ENCODE data around the gene DHRS13.
"Not testable (repeated sequence)": the region's sequence is repeated elsewhere in the genome, so short reads cannot be mapped to it uniquely, and the experiment has no call there.

The DHRS13 gene

DNA sequence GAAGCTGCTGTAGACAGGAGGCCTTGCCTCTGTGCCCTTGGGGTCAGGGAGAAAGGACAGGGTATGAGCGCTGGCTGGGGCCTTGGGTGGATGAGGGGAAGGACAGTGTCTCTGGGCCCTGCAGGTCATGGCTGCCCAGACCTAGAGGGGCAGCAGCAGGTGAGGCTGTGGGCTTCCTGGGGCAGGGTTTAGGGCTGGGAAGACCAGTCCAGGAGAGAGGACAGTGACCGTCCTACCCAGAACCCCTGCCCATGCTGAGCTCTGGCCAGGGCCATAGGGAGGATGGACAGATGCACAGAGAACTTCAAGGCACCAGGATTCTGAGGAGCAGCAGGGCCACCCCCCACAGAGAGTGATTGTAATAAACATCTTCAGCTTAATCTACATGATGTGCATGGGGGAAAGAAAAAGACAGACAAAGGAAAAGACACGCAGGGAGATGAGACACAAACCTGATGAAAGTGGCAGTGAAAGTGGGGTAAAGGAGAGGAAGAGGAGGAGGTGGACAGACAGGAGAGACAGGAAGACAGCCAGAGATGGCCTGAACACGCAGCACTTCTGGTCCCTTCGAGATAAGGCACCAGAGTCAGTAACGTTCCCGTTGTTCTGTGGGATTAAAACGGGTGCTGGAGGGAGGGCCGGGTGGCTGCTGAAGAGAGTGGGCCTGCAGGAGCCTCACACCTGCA is 22.9 kb downstream of the DHRS13 start:
- no peak for DNase-seq

DNA sequence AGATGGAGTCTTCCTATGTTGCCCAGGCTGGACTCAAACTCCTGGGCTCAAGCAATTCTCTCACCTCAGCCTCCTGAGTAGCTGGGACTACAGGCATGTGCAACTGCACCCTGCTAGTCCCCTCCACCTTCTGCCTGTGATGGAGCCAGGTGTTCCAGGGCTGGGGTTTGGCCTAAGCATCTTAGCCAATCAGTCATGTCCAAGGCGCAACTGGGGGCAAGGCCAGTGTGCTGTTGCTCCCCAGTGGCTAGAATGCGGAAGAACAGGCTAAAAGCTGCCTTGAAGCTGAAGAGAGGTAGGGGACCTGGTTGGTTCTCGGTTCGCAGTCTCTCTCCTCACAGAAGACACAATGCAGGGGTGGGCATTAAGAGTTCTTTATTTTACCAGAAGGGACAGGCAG is 23.9 kb downstream of the DHRS13 start:
- peak; percentile 51 for DNase-seq

DNA sequence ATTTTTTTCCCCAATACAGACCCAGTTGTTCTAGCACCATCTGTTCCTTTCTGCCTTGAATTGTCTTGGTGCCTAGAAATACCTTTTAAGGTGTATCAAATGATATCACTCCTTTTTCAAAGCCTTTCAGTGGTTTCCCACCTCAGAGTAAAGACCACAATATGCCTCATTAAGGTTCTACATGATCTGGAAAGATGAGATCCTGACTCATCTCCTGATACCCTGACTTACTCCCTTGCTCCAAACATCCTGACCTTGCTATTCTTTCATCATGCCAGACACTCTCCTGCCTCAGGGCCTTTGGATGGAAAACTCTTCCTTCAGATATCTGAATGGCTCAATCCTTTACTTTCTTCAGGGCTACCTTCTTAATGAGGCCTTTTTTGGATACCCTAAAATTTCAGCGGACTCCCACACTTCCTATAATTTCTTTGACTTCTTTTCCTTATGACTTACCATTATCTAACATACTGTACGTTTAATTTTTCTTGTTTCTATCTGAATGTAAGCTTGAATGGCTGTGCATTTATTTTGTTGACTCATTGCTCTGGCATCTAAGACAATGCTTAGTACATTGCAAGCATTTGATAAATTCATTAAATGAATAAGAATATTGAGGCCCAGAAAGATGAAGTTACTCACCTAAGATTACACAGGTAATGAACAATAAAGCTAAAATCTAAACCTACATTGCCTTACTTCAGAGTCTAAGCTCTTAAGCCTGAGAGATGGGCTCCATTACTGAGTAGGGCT is 24.5 kb downstream of the DHRS13 start:
- DNase-seq = peak; percentile 65

DNA sequence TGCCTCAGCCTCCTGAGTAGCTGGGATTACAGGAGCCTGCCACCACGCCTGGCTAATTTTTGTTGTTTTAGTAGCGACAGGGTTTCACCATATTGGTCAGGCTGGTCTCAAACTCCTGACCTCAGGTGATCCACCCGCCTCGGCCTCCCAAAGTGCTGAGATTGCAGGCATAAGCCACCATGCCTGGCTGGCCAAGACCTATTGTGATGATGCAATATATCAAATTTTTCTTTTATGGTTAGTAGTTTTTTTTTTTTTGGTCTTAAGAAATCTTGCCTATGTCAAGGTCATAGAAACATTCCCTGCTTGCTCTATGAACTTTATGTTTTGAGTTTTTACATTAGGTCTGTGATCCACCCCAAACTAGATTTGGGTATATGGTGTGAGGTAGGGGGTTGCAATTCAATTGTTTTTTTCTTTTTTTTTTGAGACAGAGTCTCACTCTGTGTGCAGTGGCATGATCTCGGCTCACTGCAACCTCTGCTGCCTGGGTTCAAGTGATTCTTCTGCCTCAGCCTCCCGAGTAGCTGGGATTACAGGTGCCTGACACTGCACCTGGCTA is 25.6 kb downstream of the DHRS13 start:
- not testable (repeated sequence) for DNase-seq

DNA sequence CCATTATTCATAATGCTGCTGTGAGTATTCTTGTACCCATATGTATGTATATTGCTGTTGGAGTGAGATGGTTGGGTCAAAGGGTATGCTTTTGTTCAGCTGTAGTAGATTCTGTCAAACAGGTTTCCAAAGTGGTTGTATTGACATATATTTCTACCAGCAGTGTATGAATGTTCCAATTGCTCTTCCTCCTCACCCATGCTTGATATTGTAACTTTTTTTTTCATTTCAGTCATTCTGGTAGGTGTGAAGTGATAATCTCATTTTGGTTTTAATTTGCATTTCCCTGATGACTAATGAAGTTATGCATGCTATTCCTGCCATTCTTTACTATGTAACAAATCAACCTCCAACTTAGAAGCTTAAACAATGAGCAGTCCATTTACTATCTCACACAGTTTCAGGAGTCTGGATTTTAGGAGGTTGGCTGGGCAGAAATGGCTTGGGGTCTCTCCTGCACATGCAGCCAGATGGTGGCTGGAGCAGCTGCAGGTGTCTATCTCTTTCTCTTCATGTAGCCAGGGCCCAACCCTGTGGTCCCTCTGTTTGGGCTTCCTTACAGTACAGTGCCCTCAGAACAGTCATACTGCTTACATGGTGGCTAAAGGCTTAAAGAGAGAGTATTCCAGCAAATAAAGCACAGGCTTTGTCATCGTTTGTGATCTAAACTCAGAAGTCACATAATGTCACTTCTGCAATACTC is 26.9 kb downstream of the DHRS13 start:
- DNase-seq = no peak

DNA sequence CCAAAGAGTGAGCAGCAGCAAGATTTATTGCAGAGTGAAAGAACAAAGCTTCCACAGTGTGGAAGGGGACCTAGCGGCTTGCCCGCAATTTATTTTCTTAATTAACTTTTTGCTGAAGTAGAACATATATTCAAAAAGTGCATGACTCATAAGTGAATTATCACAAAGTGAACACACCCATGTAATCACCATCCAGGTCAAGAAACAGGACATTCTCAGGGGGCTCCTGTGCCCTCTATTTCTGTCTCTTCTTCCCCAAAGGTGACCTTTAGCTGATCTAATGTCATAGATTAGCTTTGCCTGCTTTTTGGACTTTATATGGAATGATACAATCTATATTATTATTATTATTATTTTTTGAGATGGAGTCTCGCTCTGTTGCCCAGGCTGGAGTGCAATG is 28.1 kb downstream of the DHRS13 start:
- DNase-seq = no peak

DNA sequence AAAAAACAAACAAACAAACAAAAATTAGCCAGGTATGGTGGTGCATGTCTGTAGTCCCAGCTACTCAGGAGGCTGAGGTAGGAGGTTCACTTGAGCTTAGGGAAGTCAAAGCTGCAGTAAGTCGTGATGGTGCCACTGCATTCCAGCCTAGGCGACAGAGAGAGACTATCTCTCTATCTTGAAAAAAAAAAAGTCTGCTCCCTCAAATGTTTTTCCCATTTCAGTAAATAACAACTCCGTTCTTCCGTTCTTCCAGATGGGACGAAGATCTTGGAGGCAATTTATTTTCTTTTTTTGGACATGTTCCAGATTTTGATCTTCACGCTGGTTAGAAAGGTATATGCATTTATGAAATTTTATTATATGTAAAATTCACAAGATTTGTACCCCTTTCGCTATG is 29.0 kb downstream of the DHRS13 start:
- DNase-seq = no peak

DNA sequence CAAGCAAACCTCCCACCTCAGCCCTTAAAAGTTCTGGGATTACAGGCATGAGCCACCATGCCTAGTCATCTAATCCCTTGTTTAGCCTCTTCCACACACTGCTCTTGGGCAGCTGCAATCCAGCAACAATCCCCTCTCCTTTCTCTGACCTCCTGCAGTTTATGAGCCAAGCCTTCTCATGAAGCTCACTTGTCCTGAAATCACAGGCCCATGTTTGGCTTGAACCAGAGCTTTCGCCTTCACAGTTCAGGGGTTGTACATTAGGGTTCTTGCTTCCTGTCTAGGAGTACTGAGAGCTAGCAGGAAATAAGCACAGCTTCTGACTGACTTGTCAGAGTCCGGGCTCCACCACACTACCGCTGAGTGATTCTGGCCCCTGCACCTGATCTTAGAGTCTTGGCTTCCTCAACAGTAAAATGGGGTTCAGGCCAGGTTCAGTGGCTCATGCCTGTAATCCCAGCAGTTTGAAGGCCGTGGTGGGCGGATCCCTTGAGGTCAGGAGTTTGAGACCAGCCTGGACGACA is 31.8 kb downstream of the DHRS13 start:
- DNase-seq = no peak

DNA sequence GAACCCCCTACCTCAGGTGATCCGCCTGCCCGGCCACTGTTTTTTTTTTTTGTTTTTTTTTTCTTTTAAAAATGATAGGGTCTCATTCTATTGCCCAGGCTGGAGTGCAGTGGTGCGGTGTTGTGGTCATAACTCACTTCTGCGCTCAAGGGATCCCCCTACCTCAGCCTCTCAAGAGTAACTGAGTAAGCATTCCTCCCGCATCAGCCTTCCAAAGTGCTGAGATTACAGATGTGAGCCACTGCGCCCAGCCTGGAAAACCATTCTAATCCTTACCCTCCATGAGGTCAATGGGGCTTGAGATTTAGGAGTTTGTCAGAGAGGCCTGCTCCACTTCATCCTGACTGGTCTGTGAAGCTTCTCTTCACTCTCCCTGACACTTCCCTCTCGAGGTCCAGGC is 35.6 kb downstream of the DHRS13 start:
- no peak for DNase-seq

DNA sequence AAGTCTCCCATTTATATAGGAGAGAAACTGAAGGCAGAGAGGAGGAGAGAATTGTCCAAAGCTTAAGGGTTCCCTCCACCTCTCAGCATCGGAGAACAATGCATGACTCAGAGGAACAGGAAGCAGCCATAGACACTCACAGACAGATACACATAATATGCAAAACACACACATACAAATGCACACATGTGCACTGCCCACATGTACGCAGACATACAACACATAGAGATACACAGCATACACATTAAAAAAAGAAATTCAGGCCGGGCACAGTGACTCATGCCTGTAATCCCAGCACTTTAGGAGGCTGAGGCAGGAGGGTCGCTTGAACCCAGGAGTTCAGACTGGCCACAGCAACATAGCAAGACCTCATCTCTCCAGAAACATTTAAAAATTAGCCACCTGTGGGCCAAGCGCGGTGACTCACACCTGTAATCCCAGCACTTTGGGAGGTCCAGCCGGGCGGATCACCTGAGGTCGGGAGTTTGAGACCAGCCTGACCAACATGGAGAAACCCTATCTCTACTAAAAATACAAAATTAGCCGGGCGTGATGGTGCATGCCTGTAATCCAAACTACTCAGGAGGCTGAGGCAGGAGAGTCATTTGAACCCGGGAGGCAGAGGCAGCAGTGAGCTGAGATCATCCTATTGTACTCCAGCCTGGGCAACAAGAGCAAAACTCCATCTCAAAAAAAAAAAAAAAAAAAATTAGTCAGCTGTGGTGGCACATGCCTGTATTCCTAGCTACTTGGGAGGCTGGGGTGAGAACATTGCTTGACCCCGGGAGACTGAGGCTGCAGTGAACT is 36.7 kb downstream of the DHRS13 start:
- DNase-seq = no peak

DNA sequence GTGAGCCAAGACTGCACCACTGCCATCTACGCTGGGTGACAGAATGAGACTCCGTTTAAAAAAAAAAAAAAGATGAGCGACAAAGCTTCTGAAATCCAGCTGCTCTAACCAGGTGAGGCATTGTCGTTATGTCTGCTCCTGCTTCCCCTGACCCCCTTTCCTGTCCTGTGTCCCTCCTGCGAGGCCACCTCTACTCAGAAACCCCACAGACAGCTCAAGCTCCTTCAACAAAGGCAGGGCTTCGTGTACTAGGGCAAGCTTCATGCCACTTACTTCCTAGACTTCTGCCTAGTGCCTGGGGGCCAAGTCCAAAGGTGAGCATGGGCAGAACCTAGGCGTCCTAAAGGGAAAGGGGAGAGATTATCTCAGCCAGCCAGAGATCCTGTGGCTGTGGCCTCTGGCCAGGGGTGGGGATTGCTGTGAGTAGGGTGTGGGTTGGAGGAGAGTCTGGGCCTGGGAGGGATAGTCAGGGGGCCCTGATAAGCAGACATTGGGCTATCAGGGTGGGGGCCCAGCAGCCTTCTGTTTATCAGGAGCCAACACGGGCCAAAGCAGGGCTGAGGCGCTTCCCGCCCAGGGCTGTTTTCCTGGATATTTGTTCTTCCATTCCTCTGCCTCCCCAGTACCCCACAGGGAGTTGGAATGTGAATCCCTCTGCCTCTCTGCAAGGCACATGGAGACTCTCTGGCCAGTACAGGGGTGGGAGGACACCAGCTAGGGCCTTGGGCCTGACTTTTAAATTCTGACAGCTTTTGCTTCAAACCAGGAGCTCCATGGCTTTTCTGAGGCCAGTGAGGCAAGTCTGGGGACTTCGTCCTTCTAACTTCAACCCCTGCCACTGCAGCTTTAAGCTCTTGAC is 37.7 kb downstream of the DHRS13 start:
- DNase-seq = no peak

DNA sequence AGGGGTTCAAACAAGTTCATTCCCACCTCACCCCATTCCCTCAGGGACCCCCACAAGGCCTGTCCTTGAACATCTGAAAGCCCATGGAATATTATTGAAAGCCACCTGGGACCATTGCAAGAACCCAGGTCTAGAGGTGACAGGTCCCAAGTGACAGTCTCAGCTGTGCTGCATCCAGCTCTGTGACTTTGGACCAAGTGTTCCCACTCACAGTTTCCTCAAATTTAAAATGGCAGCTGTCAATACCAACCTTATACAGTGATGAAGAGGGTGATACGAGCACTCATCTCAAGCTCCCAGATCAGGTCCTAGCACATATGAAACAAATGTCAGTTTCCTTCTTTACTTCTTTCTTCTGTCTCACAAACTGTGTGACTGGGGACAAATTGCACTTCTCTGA is 38.9 kb downstream of the DHRS13 start:
- no peak for DNase-seq

DNA sequence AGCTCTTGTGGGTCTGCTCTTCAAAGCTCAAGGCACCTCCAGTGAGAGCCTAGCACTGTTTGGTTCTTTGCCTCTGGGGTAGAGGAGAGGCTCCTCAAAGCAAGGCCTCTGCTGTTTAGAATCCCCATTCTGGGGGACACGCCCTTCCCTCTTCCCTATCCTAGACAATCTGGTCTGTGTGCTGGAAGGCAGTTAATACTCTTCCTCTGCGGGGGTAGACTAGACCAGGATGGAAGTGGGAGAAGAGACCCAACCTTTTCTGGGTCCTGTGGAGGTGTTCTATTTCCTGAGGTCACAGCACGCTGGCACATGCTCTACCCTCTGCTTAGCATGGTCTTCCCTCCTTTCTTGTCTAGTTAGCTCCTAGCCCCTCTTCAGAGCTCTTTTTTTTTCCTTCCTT is 40.3 kb downstream of the DHRS13 start:
- no peak for DNase-seq

DNA sequence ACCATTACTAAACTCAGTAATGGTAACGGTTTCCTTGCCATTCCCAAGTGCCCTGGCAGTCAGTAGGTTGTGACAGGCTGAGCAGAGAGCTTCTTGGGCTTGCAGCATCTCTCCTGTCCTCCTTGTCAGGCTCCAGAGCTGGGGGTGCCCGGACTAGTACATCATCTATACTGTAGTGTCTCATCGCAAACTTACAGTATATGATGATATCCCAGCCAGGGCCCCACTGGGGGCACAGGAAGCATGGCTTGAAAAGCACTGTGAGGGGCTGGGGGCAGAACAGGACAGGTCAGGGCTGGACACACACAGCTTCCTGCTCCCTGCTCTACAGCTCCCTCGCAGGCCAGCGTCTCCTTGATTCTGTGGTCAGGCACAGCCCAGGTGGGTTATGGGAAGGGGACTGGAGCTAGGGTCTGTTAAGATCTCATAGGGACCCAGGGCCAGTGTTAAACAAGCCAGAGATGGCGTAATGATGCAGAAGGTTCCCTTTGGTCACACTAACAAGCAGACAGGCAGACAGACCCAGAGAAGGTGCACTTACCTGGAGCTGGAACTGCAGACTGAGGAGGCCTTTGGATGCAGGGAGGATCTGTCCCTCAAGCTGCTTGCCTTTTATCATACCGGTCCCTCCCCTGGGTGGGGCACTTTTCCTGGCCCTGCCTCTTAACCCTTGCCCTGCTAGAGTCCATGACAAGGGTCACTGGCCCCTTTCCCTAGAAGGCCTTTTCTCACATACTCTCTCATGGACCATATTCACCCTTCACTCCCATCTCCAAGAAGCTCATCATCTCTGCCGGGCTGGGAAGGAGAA is 41.3 kb downstream of the DHRS13 start:
- DNase-seq = no peak

DNA sequence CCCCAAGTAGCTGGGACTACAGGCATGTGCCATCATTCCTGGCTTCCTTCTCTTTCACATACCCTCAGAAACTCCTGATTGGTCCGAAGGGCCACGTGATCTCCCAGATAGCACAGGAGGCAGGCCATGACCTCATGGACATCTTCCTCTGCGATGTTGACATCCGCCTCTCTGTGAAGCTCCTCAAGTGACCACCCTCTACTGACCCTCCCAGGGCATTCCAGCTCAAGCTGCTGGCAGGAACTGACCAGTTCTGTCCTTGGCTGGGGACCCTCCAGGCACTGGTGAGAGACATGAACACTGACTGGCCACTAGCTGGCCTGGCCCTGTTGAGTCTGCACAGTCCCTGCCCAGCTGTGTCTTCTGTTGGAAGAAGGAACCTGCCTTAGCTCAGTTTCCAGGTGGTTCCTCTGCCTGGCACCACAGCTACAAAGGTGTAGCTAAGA is 42.5 kb downstream of the DHRS13 start:
- no peak for DNase-seq

DNA sequence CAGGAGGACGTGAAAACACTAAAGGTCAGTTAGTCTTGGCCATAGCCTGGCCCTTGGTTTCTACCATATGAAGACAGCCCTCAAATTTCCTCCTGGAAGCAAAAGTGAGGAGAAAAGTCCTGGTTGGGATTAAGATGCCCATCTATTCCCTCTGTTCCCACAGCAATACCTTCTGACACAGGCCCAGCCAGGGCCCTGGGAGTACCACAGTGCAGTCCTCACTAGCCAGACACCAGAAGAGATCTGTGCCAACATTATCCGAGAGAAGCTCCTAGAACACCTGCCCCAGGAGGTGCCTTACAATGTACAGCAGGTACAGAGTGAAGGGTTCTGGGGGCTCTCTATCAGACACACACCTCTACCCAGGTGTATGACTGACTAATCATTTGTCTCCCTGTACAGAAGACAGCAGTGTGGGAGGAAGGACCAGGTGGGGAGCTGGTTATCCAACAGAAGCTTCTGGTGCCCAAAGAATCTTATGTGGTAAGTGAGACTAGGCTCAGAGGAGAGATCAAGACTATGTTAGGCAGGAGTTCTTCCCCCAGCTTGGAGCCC is 44.0 kb downstream of the DHRS13 start:
- DNase-seq = no peak

DNA sequence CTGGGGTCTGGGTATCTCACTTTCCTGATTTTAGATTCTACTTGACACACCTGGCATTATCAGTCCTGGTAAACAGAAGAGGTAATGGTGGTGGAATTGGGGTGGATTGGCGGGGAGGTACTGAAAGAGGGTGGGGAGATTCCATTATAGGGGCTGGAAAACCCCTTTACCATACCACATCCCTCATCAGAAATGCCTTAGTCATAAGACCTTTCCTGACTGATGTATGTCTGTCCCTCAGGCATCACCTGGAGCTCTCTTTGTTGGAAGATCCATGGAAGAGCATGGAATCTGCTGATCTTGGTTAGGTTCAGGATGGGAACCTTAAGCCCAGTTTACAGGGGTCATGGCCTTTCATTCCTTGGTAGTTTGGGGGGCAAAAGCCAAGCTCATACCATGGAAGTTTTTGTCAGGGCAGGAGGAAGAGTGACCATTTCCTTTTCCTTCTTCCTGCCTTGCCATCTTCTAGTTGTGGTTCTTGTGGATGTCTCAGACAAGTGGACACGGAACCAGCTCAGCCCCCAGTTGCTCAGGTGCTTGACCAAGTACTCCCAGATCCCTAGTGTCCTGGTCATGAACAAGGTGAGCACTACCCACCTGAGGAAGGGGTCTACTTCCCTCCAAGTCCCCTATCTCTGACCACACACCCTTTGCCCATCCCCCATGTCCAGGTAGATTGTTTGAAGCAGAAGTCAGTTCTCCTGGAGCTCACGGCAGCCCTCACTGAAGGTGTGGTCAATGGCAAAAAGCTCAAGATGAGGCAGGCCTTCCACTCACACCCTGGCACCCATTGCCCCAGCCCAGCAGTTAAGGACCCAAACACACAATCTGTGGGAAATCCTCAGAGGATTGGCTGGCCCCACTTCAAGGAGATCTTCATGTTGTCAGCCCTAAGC is 44.7 kb downstream of the DHRS13 start:
- DNase-seq = no peak

DNA sequence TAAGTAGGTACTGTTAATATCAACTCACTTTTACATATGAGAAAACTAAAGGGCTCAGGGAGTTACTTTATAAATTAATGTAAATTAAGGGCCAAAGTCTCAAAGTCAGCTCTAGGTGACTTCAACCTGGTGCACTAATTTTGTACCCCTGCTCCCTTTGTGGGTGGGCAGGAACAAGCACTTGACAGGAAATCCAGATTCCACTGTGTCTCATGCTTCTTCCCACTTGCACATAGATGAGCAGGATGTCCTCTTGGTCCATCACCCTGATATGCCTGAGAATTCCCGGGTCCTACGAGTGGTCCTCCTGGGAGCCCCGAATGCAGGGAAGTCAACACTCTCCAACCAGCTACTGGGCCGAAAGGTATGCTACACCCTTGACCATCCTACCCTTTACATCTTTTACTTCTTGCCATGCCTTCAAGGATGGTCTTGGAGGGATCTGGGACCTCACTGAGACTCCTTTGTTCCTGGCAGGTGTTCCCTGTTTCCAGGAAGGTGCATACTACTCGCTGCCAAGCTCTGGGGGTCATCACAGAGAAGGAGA is 46.8 kb downstream of the DHRS13 start:
- DNase-seq = no peak

DNA sequence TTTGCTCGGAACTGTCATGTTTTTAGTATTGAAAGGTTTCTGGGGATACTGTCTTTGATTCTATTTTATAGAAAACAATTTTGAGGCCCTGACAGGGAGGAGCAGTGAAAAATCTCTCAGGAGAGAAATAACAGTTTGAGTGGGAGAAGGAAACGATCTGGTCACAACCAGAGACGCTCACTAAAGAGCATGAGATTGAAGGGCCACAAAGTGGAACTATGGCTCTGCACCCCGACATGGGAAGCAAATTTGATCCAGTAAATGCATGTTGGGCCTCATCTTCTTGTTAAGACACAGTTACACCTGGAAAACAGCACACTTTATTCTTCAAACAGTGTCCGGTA is 47.6 kb downstream of the DHRS13 start:
- no peak for DNase-seq
